G401.6 (cell line): ENCODE results near the gene S100A4.

ENCODE experiments used
- FAIRE-seq: peaks from 2 replicates; lab custom pipeline; 2012; peaks lifted over from hg19 to GRCh38; lab: Jason Lieb, UNC

S100A4 gene

GRCh38 chr1:153546796-153547559 is 1.4 kb upstream of the S100A4 start:
- no peak for FAIRE-seq

DNA sequence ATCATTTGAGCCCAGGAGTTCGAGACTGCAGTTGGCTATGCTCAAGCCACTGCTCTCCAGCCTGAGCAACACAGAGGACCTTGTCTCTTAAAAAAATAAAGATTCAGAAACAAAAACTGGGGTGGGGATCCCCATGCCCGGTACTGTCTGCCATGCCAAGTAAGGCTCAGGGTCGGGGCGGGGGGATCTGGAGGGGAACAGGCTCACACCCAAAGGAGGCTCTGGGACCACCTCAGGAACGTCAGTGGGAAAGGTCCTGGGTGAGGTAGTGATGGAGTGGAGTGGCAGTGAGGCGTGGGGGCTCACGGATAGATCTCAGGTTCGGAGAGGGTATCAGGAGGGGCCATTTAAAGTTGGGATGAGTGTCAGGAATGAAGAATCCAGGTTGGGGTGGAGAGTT is 765 bp upstream of the S100A4 start:
- no peak for FAIRE-seq

- no peak for FAIRE-seq
These were observed 1.0 kb downstream of the S100A4 start for GRCh38 chr1:153544453-153545066.

- FAIRE-seq = no peak
These were observed 1.9 kb downstream of the S100A4 start for GRCh38 chr1:153543736-153544135.

DNA sequence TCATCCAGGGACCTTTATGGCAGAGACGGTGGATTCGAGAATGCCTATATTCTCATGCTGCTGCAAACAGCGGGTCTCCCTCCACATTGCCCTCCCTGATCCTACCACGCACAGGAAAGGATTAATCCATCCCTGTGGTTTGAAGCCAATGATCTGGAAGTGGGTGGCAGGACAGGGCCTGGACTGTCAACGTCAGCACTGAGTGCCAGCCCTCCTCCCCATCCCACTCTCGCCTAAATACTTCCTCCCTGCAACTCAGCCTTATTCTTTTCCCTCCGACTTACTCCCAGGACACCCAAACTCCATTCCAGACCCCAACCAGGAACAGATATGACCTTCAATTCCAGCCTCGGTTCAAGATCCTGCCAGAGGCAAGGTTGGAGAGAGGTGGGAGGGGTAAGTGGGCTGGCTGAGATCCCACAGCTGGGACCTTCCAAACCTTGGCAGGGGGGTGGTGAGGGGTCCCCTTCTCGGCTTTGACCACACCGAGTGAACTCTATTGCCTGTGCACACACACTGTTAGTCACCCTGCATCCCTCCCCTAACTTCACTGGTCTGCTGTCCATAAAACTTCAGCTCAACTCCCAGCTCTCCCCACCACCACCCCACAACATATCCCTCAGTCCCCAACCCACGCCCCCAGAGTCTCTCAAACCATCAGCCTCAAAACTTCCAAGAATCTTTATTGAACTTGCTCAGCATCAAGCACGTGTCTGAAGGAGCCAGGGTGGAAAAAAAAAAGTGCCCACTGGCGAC is 2.5 kb downstream of the S100A4 start:
- FAIRE-seq = no peak

- FAIRE-seq = no peak
These were observed 3.7 kb downstream of the S100A4 start for GRCh38 chr1:153541641-153542590.

DNA sequence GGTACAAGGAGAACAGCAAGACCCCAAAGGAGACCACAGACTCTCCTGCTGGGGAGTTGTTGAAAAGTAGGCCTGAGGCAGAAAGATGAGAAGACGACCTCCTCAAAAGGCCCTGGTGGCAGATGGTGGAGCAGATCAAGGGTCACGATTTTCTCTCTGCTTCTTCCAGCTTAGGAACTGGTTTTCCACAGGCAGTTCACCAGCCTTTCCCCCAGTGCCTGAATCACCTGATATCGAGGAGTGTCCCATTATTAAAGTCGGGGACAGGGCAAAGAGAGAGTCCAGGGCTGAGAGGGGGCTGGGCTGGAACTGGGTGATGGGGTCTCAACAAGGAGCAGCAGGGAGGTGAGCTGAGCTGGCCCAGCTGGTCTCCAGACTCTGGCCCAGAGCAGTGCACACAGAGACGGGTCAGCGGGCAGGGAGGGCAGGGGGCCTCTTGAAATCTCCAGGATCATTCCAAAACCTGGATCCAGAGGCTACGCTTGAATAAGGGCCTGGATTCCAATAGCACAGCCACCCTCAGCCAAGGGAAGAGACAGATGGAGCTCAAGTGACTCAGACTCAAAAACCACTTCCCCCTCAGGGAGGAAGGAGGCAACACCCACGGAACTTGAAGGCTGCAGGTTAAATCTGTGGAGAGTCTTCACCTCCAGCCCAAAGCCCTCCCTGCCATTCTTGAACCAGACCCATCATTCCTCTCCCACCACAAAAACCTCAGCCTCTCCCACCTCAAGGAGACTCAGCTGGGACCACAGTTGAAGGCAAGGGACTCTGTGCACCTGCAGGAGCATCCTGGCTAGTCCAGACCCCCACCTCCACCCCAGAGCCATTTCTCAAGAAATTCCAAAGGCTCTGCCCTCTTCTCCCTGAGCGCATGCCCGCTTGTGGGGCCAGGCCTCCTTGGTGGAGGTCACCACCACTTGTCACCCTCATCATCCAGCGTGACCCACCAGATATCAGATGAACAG is 4.9 kb downstream of the S100A4 start, which contains the start of gene S100A5:
S100A5 (minus strand) TSS at position 541 of the 968 bp plus-strand sequence. CDS start 743 bp downstream, outside the sequence.
- FAIRE-seq = no peak

DNA sequence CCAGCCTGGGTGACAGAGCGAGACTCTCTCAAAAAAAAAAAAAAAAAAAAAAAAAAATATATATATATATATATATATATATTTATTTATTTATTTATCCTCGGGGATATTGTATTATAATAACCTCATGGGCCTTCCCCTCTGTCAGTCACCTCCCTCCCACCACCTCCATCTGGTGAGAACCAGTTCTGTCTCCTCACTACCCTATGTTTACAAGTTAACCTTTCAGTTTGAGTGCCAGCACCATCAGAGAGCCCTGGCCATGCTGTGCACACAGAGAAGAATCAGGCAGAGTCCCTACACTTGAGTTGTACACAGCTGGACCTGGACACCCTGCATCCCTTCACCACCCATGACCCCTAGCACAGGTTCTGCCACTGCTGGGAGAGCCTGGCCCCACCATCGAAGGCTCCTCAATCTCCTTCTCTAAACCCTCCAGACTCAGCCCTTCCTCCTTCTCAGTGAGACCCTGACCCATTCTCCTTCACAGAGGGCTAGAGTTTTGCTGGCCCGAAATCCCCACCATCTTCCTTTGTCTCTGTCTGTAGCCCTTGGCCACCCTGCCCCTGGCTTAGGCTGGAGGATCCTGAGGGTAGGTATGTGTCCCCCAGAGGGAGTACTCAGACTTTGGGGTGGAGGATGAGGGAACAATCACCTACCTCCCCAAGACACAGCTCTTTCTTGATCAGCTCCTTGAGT is 6.1 kb downstream of the S100A4 start:
- FAIRE-seq = no peak

DNA sequence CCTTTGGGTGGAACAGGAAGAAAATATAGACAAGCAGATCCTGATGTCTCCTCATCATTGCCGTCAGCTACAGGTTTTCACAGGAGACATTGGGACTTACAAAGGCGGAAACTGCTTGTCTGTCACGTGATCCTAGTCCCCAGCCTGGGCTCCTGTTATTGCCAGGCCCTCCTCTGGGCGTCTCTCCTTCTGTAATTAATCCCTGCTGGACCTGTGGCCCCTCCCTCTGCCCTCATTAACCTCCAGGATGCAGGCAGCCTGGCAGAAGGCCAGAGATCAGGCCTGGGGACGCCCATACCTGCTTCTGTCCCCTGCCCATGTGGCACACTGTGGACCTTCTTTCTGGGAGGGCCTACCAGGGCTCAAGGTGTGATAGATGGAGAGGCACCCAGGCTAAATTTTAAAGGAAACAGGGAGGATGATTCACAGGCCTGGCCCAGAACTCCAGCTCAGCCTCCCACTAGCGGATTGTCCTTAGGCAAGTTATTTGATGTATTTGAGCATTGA is 7.2 kb downstream of the S100A4 start:
- no peak for FAIRE-seq

- FAIRE-seq = no peak
These were observed 8.3 kb downstream of the S100A4 start for GRCh38 chr1:153537376-153537730.

GRCh38 chr1:153536671-153537375 is 8.8 kb downstream of the S100A4 start:
- no peak for FAIRE-seq

GRCh38 chr1:153536012-153536670 is 9.5 kb downstream of the S100A4 start:
- FAIRE-seq = no peak

DNA sequence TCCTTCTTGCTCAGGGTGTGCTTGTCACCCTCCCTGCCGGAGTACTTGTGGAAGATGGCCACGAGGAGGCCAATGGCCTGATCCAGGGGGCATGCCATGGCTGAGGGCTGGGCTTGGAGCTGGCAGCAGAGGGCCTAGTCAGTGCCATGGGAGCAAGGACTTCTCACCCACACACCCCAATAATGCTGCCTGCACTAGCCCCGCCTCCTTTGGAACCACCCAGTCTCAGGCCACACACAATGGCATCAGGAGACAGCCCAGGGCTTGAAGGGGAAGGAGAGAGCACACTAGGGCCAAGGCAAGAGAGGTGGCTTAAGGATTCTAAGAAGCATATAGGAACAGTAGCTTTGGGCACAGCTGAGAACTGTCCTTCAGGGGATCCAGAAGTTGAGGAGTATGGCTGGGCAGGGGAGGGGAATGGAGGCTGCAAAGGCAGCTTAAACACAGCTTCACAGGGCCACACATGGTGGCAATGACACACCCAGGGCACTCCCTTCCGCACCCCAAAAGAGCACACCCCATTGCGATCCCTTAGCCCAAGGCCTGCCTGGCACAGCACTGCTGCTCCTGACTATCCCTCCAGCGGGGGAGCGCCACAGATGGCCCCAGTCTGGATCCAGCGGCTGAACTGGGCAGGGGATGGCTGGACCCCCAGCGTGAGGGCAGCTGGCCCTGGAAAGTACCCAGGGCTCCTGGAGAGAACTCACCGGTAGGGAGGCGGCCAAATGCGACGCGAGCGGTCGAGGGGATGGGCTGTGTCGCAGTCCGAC is 10.2 kb downstream of the S100A4 start, which contains the start of gene S100A6:
S100A6 (minus strand) TSS at position 750 of the 770 bp plus-strand sequence; CDS start at position 98, 652 bp downstream.
- FAIRE-seq = no peak

DNA sequence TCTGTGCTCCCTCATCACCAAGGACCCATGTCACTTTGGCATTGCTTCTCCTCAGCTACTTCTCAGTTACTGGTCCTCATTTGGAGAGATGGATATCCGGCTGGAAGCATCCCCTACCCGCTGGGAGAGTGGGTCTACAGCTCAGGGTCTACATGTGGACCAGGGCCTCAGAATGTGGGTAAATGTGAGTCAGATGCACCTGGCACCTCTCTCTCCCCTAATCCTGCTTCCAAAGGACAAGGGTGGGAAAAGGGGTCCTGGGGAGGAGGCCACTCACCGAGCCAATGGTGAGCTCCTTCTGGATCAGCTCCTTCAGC is 10.7 kb downstream of the S100A4 start:
- no peak for FAIRE-seq

- FAIRE-seq = no peak
These were observed 11.2 kb downstream of the S100A4 start for GRCh38 chr1:153534226-153534924.

DNA sequence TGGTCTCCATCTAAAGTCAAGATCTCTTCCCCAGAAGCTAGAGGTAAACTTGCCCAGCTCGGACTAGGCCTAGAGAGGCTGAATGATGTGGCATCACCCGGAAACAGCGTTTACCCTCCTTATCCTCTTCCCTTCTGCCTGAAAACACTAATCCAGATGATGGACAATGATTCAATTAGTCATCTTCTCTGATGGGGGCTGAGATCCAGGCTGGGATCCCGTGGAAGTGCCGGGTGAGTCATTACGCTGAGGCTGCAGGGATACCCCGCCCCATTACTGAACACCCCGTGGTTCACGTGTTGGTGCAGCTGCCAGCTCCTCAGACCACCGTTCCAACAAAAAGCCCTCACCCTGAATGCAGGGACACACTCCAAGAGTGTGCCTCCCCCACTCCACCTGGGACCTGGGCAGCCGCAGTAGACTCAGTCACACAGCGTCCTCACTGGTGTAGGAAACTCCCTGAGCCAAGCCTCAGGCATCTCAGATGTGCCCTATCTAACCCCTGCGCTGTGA is 11.9 kb downstream of the S100A4 start:
- FAIRE-seq = no peak
